PFSK-1 (cell line): ENCODE data around the gene ADGRB2.

Experiments
- SIN3A ChIP-seq: IDR thresholded peaks from 2 replicates; pipeline ENCODE4 v1.6.1; 2012; ENCODE audit warnings: mild to moderate bottlenecking, low read length, moderate library complexity, borderline replicate concordance; ENCODE audit not compliant: insufficient read depth
- TF ChIP-seq, protein P1 (sequence below), 2 experiments: IDR thresholded peaks; 2 replicates each; pipeline versions ENCODE4 v1.6.1 to v1.8.0; 2011 to 2012; ENCODE audit warnings: low read depth in 2 of 2, low read length in 2 of 2, control low read depth in 1 of 2, inconsistent platforms in 1 of 2, mild to moderate bottlenecking in 1 of 2, moderate library complexity in 1 of 2; ENCODE audit not compliant: insufficient read depth in 1 of 2

- TF ChIP-seq, protein P1, sequence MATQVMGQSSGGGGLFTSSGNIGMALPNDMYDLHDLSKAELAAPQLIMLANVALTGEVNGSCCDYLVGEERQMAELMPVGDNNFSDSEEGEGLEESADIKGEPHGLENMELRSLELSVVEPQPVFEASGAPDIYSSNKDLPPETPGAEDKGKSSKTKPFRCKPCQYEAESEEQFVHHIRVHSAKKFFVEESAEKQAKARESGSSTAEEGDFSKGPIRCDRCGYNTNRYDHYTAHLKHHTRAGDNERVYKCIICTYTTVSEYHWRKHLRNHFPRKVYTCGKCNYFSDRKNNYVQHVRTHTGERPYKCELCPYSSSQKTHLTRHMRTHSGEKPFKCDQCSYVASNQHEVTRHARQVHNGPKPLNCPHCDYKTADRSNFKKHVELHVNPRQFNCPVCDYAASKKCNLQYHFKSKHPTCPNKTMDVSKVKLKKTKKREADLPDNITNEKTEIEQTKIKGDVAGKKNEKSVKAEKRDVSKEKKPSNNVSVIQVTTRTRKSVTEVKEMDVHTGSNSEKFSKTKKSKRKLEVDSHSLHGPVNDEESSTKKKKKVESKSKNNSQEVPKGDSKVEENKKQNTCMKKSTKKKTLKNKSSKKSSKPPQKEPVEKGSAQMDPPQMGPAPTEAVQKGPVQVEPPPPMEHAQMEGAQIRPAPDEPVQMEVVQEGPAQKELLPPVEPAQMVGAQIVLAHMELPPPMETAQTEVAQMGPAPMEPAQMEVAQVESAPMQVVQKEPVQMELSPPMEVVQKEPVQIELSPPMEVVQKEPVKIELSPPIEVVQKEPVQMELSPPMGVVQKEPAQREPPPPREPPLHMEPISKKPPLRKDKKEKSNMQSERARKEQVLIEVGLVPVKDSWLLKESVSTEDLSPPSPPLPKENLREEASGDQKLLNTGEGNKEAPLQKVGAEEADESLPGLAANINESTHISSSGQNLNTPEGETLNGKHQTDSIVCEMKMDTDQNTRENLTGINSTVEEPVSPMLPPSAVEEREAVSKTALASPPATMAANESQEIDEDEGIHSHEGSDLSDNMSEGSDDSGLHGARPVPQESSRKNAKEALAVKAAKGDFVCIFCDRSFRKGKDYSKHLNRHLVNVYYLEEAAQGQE (IDR thresholded peaks at IDR 0.05; ENCODE audit: insufficient read depth in 1 of 2, low read depth in 2 of 2, low read length in 2 of 2), result no peak
- no peak for TF ChIP-seq SIN3A
These were observed 61.2 kb downstream of the ADGRB2 start for GRCh38 chr1:31702836-31703404.
